Subcutaneous abdominal adipose tissue (tissue), 5 donors: Measurements from ENCODE around the gene ZER1.

Source experiments
- H3K27ac ChIP-seq: one replicate; pipeline ENCODE4 v1.7.0; 2013; ENCODE audit warnings: low read depth, mild to moderate bottlenecking, inconsistent platforms, low read length, moderate library complexity
- H3K27me3 ChIP-seq, 5 donors: one replicate each; pipeline ENCODE4 v1.7.0; 2013; ENCODE audit warnings: low read length in 5 of 5, inconsistent platforms in 1 of 5; ENCODE audit not compliant: control insufficient read depth in 5 of 5, insufficient read depth in 4 of 5
- H3K36me3 ChIP-seq, 5 donors: one replicate each; pipeline ENCODE4 v1.7.0; 2013; ENCODE audit warnings: low read length in 5 of 5; ENCODE audit not compliant: control insufficient read depth in 5 of 5, insufficient read depth in 5 of 5
- H3K4me1 ChIP-seq, 5 donors: one replicate each; pipeline ENCODE4 v1.7.0; 2013; ENCODE audit warnings: low read length in 5 of 5, mild to moderate bottlenecking in 3 of 5, moderate library complexity in 1 of 5; ENCODE audit not compliant: control insufficient read depth in 5 of 5, insufficient read depth in 5 of 5
- H3K4me3 ChIP-seq, 5 donors: one replicate each; pipeline ENCODE4 v1.7.0; 2013; ENCODE audit warnings: low read length in 5 of 5, low read depth in 1 of 5
- H3K9ac ChIP-seq, 5 donors: one replicate each; pipeline ENCODE4 v1.7.0; 2013; ENCODE audit warnings: low read length in 5 of 5, mild to moderate bottlenecking in 4 of 5, moderate library complexity in 3 of 5
- H3K9me3 ChIP-seq, 5 donors: one replicate each; pipeline ENCODE4 v1.7.0; 2013; ENCODE audit warnings: low read length in 5 of 5; ENCODE audit not compliant: control insufficient read depth in 5 of 5
- donor health status: healthy.
- donor health status: healthy.
- donor health status: healthy.
- donor health status: healthy.
- donor health status: healthy.

Gene ZER1

DNA sequence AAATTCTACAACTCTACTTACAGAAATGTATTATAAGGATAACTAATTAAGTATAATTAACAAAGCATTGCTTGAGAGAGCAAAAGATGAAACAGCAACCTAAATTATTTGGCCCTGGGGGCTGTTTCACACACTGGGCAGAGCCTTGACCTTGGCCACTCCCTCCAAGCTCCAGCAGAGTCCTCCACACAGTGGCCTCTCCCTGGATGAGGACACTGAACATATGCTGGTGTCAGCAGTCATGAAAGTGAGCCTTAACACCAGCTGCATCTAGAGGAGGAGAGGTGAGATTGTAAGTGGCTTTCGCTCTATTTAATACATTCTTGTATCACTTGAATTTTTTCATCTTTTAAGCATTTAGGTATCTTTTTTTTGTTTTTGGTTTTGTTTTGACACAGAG lies 24.5 kb downstream of the ZER1 start:
- Histone ChIP-seq H3K27me3 (no peaks in the 10 kb centered on the region), H3K36me3 (peaks cover 0 to 55% (median 29%) of the 10 kb centered on the region in 5 donors), H3K9me3 (no peaks in the 10 kb centered on the region), H3K4me1 (peaks cover 0 to 3% (median 0%) of the 10 kb centered on the region in 5 donors), H3K9ac (no peak overlapping the region), H3K27ac (no peak overlapping the region), H3K4me3 (no peak overlapping the region)

DNA sequence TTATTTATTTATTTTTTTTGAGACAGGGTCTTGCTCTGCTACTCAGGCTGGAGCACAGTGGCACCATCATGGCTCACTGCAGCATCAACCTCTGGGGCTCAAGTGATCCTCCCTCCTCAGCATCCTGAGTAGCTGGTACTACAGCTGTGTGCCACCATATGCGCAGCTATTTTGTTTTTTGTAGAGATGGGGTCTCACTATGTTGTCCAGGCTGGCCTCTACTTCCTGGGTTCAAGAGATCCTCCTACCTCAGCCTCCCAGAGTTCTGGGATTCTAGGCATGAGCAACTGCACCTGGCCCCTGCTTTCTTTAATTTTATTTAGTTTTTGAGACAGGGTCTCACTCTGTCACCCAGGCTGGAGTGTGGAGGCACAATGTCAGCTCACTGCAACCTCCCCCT lies 28.3 kb downstream of the ZER1 start:
- no peak overlapping the region for H3K27ac ChIP-seq
- no peak overlapping the region for H3K9ac ChIP-seq
- H3K9me3 ChIP-seq = no peaks in the 10 kb centered on the region
- no peak overlapping the region for H3K4me3 ChIP-seq
- H3K4me1 ChIP-seq = peaks cover 0 to 3% (median 0%) of the 10 kb centered on the region in 5 donors
- peaks cover 5 to 55% (median 31%) of the 10 kb centered on the region in 5 donors for H3K36me3 ChIP-seq
- H3K27me3 ChIP-seq = no peaks in the 10 kb centered on the region

- H3K9me3 ChIP-seq = no peaks in the 10 kb centered on the region
- H3K9ac ChIP-seq = no peak overlapping the region
- peaks cover 0 to 3% (median 0%) of the 10 kb centered on the region in 5 donors for H3K4me1 ChIP-seq
- H3K36me3 ChIP-seq = peaks cover 5 to 49% (median 33%) of the 10 kb centered on the region in 5 donors
- H3K27ac ChIP-seq = no peak overlapping the region
- H3K27me3 ChIP-seq = no peaks in the 10 kb centered on the region
- H3K4me3 ChIP-seq = no peak overlapping the region
Observed at GRCh38 chr9:128742401-128742800, 29.3 kb downstream of the ZER1 start.

- H3K36me3 ChIP-seq = peaks cover 0 to 59% (median 40%) of the 10 kb centered on the region in 5 donors
- H3K9ac ChIP-seq = no peak overlapping the region
- H3K27ac ChIP-seq = no peak overlapping the region
Observed at GRCh38 chr9:128735373-128735772, 36.4 kb downstream of the ZER1 start.

GRCh38 chr9:128733256-128733655 lies 38.5 kb downstream of the ZER1 start:
- Histone ChIP-seq H3K27me3 (no peaks in the 10 kb centered on the region), H3K9ac (peak overlapping the region in 2 of 5 donors; percentile 38 to 63), H3K9me3 (no peaks in the 10 kb centered on the region), H3K27ac (no peak overlapping the region), H3K4me3 (peak overlapping the region in 1 of 5 donors; percentile 50), H3K4me1 (peaks cover 0 to 4% (median 3%) of the 10 kb centered on the region in 5 donors), H3K36me3 (peaks cover 0 to 55% (median 39%) of the 10 kb centered on the region in 5 donors)

More at GRCh38 chr9:128735373-128735772, 36.4 kb downstream of the ZER1 start:
- H3K4me3 ChIP-seq = no peak overlapping the region
- no peaks in the 10 kb centered on the region for H3K27me3 ChIP-seq
- H3K9me3 ChIP-seq = no peaks in the 10 kb centered on the region
- peaks cover 0 to 4% (median 3%) of the 10 kb centered on the region in 5 donors for H3K4me1 ChIP-seq

DNA sequence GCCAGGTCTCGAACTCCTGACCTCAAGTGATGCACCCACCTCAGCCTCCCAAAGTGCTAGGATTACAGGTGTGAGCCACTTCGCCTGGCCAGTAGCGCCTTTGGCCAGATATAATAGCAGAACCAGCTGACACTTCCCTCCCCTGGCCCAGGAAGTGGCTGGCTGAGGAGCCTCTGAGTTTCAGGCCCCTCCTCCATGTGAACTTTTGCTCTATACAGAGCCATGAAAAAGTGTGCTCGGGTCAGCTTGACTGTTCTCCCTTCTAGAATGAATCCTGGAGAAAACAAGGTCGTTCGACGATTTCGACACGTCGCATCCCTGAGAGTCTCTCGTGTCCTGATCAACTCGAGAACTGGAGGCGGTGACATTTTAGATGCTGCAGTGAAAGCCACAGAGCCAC lies 39.2 kb downstream of the ZER1 start:
- Histone ChIP-seq H3K27me3 (no peaks in the 10 kb centered on the region), H3K9me3 (no peaks in the 10 kb centered on the region), H3K36me3 (peaks cover 0 to 55% (median 39%) of the 10 kb centered on the region in 5 donors), H3K4me1 (peaks cover 0 to 4% (median 3%) of the 10 kb centered on the region in 5 donors), H3K27ac (no peak overlapping the region), H3K9ac (no peak overlapping the region), H3K4me3 (no peak overlapping the region)

DNA sequence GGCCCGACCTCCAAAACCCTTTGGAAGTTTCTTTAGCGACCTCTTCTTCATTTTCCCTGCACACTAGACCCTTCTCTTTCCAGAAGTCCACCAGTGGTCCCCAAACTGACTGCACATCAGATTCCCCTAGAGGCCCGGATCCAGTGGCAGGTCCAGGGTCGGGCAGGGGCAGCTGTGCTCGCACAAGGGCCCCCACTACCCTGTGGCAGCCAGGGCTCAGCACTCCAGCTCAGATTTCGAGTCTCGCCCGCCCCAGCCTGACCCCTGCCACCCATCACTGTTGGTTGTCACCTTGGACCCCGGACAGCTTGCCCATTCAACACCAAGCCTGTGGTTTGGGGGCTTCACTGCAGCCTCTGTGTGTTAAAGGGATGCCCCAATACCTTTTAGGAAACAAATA lies 40.0 kb downstream of the ZER1 start:
- Histone ChIP-seq H3K4me3 (no peak overlapping the region), H3K36me3 (peaks cover 0 to 50% (median 34%) of the 10 kb centered on the region in 5 donors), H3K9me3 (no peaks in the 10 kb centered on the region), H3K9ac (no peak overlapping the region), H3K4me1 (peaks cover 0 to 4% (median 3%) of the 10 kb centered on the region in 5 donors), H3K27me3 (no peaks in the 10 kb centered on the region), H3K27ac (no peak overlapping the region)

DNA sequence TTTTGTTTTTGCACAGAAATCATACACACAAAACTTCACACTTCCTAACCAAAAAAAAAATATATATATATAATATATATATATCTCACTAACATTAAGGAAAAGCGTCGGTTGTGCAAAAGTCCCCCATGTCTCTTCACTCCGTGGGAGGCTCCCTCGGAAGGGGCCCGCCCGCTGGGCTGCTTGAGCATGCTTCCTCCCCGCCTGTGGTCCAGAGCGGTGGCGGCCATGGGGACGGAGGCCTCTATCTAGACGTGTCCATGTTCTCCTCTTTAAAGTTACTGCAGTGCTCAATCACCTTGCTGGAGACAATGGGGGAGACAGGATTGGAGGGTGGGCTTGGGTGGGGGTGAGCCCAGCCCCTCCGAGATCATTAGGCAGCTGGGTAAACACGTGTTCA lies 40.6 kb downstream of the ZER1 start:
- Histone ChIP-seq H3K36me3 (peaks cover 0 to 50% (median 34%) of the 10 kb centered on the region in 5 donors), H3K4me1 (peaks cover 0 to 4% (median 3%) of the 10 kb centered on the region in 5 donors), H3K9ac (no peak overlapping the region), H3K4me3 (no peak overlapping the region), H3K27ac (no peak overlapping the region), H3K27me3 (no peaks in the 10 kb centered on the region), H3K9me3 (no peaks in the 10 kb centered on the region)

- no peak overlapping the region for H3K9ac ChIP-seq
- no peak overlapping the region for H3K27ac ChIP-seq
- peaks cover 0 to 4% (median 3%) of the 10 kb centered on the region in 5 donors for H3K4me1 ChIP-seq
Observed at GRCh38 chr9:128729766-128730517, 41.8 kb downstream of the ZER1 start.

DNA sequence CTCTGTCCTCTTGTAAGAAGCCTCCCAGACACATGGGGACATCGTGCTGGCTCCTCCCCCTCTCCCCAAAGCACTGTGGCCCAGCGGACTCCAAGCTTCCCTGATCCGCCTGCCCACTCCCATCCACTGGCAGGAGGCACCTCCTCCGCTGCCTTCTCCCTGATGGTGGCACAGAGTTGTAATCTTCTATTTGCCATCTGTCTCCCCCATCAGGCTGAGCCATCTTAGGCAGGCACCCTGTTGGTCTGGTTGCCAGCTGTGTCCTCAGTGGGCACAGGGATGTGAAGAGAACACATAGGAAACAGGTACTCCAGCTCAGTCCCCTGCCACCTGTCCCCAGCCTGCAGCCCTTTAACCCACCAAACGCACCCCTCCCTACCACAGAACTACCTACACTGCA lies 42.4 kb downstream of the ZER1 start:
- Histone ChIP-seq H3K9ac (no peak overlapping the region), H3K27me3 (no peaks in the 10 kb centered on the region), H3K36me3 (peaks cover 0 to 37% (median 25%) of the 10 kb centered on the region in 5 donors), H3K4me1 (peaks cover 5 to 10% (median 10%) of the 10 kb centered on the region in 5 donors), H3K27ac (no peak overlapping the region), H3K4me3 (no peak overlapping the region), H3K9me3 (no peaks in the 10 kb centered on the region)

More at GRCh38 chr9:128729766-128730517, 41.8 kb downstream of the ZER1 start:
- Histone ChIP-seq H3K36me3 (peaks cover 0 to 44% (median 31%) of the 10 kb centered on the region in 5 donors), H3K27me3 (no peaks in the 10 kb centered on the region), H3K4me3 (no peak overlapping the region), H3K9me3 (no peaks in the 10 kb centered on the region)
